Putamen (tissue), 1 donor: ENCODE results near the gene RPS18.
"Not testable (repeated sequence)": the region's sequence is repeated elsewhere in the genome, so short reads cannot be mapped to it uniquely, and the experiment has no call there.

Experiments used
- DNase-seq: peaks from one replicate; pipeline ENCODE4 v3.0.0-alpha.2; 2016; ENCODE audit warnings: low spot score

RPS18 gene

GRCh38 chr6:33272275-33273128 lies 627 bp downstream of the RPS18 start:
- no peak for DNase-seq

DNA sequence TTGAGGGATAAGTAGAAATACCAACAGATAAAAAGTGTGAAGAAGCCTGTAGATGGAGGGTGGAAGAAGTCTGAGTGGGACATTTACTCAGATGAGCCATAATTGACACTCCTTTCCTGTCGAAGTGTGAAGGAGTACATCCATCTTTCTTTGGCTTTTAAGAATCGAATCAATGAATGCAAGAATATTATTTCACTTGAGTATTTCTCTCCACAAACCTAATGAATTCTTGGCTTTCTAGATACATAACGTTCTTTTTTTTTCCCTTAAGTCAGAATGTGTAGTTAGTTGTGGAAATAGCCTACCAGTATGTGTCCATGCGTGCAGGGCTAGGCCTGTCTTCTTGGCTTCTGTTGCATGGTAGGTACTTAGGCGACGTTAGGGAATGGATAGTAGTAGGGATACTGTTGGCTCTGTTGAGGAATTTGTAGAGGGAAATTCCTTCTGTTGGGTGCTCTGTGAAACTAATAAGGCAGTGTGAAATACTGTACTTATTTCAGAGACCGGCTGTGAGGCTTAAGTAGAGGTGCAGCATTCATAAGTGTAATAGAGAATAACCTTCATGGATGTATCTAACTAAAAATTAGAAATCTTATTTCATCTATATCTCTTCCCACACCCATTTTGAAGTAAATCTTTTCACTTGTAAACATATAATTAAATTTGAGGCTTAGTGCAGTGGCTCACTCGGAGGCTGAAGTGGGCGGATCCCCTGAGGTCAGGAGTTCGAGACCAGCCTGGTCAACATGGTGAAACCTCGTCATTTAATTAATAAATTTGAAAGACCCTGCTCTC lies 1.5 kb downstream of the RPS18 start:
- no peak for DNase-seq

- no peak for DNase-seq
Measured at GRCh38 chr6:33273924-33274902, 2.3 kb downstream of the RPS18 start.

- not testable (repeated sequence) for DNase-seq
Measured at GRCh38 chr6:33275795-33276580, 4.1 kb downstream of the RPS18 start.

- no peak for DNase-seq
Measured at GRCh38 chr6:33276581-33276863, 4.6 kb downstream of the RPS18 start.

DNA sequence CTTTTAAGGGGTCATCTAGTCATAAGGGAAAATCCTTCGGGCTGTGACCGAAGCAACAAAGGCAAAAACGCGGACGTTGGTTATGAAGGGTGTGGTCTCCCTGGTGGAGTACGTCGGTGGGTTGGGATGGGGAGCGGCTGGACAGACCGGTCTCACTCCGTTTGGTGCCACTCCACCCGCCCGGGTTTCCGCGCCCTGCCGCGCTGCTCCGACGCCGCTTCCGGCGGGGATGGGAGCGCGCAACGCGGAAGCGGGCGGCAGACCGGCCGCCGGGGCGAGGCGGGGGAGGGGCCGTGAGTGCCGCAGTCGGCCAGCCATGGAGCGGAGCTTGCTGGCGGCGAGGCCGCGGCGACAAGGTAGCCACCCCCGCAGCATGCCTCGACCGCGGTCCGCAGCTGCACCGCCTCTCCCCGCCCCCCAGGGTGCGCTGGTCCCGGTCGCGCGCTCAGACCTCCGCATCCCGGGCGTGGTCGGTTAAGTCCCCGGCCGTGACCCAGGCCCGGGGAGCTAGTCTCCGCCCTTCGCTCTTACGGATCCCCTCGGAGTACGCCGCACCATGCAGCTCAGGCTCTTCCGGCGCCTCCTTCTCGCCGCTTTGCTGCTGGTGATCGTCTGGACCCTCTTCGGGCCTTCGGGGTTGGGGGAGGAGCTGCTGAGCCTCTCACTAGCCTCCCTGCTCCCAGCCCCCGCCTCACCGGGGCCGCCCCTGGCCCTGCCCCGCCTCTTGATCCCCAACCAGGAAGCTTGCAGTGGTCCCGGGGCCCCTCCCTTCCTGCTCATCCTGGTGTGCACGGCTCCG lies 5.2 kb downstream of the RPS18 start, which contains the start of gene B3GALT4:
B3GALT4 (plus strand) TSS at position 260 of the 799 bp plus-strand sequence; CDS start at position 557, 297 bp downstream.
- DNase-seq: peak; percentile 54

- no peak for DNase-seq
Measured at GRCh38 chr6:33277663-33278391, 6.0 kb downstream of the RPS18 start.

DNA sequence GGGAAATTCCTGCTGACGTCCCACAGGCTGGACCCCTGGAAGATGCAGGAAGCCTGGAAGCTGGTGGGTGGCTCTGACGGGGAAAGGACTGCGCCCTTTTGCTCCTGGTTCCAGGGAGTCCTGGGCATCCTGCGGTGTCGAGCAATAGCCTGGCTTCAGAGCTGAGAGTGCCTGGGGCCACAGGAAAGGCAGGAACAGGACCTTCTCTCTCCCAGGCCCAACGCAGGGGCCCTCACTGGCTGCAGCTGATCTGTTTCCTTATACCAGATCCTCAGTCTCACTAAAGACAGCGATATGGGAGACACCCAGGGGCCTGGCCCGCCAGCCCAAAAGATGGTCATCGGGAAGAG lies 6.5 kb downstream of the RPS18 start:
- no peak for DNase-seq

DNA sequence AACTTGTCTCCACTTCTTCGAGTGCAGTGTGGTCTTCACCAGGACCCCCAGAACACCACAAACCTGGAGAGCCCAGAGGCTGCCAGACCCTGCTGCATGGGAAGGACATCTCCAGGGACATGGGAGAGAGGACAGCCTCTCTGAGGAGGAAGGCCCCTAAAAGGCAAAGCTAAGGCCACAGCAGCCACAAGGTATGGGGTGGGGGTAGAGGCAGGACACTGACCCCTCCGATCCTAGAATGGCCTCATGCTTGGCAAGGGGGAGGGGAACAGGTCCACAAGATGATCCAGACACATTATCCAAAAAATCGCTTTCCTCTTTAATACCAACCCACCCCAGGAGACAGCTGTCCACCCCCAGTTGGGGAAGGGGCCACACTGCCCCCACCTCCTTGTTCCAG lies 6.9 kb downstream of the RPS18 start:
- no peak for DNase-seq

- no peak for DNase-seq
Measured at GRCh38 chr6:33279257-33279695, 7.4 kb downstream of the RPS18 start.

DNA sequence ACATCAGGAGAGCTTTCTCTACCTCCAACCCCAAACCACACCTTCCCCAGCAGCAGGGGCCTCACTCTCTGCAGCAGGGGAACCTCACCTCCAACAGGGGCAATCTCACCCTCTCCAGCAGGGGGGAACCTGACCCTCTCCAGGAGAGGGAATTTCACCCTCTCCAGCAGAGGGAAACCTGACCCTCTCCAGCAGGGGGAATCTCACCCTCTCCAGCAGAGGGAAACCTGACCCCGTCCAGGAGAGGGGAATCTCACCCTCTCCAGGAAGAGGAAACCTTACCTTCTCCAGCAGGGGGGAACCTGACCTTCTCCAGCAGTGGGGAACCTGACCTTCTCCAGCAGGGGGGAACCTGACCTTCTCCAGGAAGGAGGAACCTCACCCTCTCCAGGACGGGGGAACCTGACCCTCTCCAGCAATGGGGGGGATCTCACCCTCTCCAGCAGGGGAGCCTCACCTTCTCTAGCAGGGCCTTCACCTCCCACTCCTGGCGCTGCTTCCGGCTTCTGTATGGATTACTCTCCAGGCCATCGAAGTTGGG lies 8.2 kb downstream of the RPS18 start:
- no peak for DNase-seq

GRCh38 chr6:33280539-33280938 lies 8.7 kb downstream of the RPS18 start:
- DNase-seq: no peak

DNA sequence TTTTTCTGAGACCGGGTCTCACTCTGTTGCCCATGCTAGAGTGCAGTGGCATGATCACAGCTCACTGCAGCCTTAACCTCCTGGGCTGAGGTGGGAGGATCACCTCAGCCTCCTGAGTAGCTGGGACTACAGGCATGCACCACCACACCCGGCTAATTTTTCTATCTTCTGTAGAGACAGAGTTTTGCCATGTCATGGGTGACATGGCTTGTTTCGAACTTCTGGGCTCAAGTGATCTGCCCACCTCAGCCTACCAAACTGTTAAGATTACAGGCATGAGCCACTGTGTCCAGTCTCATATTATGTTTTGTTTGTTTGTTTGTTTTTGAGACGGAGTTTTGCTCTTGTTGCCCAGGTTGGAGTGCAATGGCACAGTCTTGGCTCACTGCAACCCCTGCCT lies 13.3 kb downstream of the RPS18 start:
- not testable (repeated sequence) for DNase-seq

DNA sequence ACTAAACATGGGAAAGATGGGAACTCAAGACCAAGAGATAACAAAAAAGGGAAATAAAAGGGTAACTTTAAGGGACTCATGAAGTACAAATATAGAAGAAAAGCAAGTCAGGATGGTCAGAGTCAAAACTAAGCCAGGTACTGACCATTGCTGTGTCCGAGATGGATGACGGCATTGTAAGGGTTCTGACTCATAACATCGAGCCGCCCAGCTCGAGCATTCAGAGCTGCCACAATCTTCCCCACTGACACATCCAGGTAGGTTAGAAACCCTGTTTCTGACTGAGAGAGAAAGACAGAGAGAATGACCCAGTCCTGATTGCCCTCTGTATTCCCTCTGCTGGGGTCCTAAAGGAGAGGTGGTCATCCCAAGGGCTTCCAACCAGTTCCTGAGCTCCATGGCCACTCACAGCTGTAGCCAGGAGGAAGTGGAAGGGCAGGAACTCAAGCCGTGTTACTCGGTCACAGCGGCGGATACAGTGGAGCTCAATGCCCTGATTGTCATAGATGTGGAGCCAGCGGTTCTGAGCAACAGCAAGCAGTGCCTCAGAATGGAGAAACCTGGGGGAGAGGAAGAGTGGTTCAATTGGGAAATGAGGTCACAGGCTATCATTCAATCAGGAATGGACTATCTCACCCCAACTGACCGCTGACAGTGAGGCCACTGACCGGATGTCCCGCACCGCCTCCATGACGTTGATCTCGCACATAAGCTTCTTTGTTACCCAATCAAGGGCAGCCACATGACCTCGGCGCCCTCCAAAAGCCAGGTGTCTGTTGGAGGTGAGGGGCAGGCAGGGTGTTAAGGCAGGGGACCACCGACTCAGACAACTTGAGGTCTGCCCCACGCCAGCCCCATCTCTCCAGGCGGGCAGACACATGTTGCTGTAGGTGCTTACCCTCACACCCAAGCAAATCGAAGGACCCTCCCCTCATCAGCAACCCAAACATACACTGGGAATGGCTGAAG lies 15.4 kb downstream of the RPS18 start:
- no peak for DNase-seq

DNA sequence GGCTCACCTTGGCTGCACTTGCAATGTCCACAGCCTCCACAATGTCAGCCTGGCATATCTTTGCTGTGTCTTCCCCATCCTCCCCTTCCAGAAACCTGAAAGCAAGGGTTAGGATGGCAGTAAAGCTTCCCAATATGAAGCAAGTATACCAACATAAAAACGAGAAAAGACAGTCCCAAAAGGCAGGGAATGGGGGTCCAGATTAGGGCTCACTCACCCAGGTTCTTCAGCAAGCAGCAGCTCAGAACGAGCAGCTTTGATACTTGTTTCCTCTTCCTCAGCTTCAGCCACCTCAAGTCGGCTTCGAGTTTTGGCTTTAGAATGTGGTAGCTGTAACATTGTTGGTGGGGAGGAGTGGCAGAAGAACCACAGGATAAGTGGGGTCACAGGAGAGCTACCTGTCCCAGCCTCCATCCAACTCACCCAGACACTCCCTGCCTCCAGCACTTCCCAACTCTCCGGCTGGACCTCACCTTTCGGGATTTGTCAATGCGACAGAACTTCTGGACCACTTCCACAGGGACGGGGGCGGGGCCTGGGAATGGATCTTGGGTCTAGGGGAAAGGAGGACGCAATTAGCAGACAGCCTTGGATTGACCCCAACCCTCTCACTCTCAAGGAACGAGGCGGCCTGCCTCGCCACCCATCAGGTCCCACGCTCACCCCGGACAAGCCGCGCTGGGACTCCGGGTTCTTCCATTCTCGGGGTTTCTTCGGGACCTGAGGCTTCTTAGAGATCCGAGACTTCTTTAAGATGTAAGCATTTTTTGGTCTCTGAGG lies 16.5 kb downstream of the RPS18 start:
- no peak for DNase-seq

- DNase-seq: peak; percentile 97
Measured at GRCh38 chr6:33288921-33289783, 17.3 kb downstream of the RPS18 start, which contains the start of the genes PFDN6 and WDR46. Gene PFDN6 (plus strand): TSS chr6:33289601. CDS start chr6:33289857, 256 bp downstream. Gene WDR46 (minus strand): TSS chr6:33289239. CDS start chr6:33289170, 69 bp downstream.
